22Rv1 (cell line): ENCODE measurements around the gene PPP1R16B.

Source experiments
- CTCF ChIP-seq: fragments of 450-650 bp; IDR thresholded peaks from 2 replicates; pipeline ENCODE4 v1.5.1; 2017; ENCODE audit warnings: mild to moderate bottlenecking
- ZFX ChIP-seq: fragments of 450-650 bp; IDR thresholded peaks from 2 replicates; pipeline ENCODE4 v1.6.1; 2017; ENCODE audit warnings: antibody characterized with exemption, borderline replicate concordance

GRCh38 chr20:38844963-38845362 lies 39.5 kb downstream of the PPP1R16B start:
- no peak for TF ChIP-seq CTCF
- no peak for TF ChIP-seq ZFX
